WTC11 (cell line): ENCODE data around the gene PLK3.

Experiments
- NFE2L1 ChIP-seq: sonication (generic); formaldehyde crosslinking; IDR thresholded peaks from 2 replicates; pipeline ENCODE4 v1.8.1; 2023; ENCODE audit warnings: missing genetic modification reagents
- TF ChIP-seq, protein P1 (sequence below): sonication (generic); formaldehyde crosslinking; IDR thresholded peaks from 2 replicates; pipeline ENCODE4 v1.8.0; 2023; ENCODE audit warnings: mild to moderate bottlenecking, missing genetic modification reagents
- TF ChIP-seq, protein P2 (sequence below): sonication (generic); formaldehyde crosslinking; IDR thresholded peaks from 2 replicates; pipeline ENCODE4 v1.8.1; 2023; ENCODE audit warnings: mild to moderate bottlenecking, missing genetic modification reagents, moderate library complexity
- TF ChIP-seq, protein P3 (sequence below): fragments of 200-600 bp; IDR thresholded peaks from 2 replicates; pipeline ENCODE4 v1.8.0; 2022; ENCODE audit warnings: antibody characterized with exemption
- TF ChIP-seq, protein P4 (sequence below): sonication (generic); formaldehyde crosslinking; IDR thresholded peaks from 2 replicates; pipeline ENCODE4 v1.8.1; 2022; ENCODE audit warnings: mild to moderate bottlenecking, missing genetic modification reagents, moderate library complexity, borderline replicate concordance
- TF ChIP-seq, protein P5 (sequence below): sonication (generic); formaldehyde crosslinking; IDR thresholded peaks from 2 replicates; pipeline ENCODE4 v1.8.0; 2022; ENCODE audit warnings: mild to moderate bottlenecking, missing genetic modification reagents
- TF ChIP-seq, protein P6 (sequence below): sonication (generic); formaldehyde crosslinking; IDR thresholded peaks from 2 replicates; pipeline ENCODE4 v1.8.1; 2022; ENCODE audit warnings: low read depth, mild to moderate bottlenecking, moderate library complexity, missing genetic modification reagents, borderline replicate concordance

DNA sequence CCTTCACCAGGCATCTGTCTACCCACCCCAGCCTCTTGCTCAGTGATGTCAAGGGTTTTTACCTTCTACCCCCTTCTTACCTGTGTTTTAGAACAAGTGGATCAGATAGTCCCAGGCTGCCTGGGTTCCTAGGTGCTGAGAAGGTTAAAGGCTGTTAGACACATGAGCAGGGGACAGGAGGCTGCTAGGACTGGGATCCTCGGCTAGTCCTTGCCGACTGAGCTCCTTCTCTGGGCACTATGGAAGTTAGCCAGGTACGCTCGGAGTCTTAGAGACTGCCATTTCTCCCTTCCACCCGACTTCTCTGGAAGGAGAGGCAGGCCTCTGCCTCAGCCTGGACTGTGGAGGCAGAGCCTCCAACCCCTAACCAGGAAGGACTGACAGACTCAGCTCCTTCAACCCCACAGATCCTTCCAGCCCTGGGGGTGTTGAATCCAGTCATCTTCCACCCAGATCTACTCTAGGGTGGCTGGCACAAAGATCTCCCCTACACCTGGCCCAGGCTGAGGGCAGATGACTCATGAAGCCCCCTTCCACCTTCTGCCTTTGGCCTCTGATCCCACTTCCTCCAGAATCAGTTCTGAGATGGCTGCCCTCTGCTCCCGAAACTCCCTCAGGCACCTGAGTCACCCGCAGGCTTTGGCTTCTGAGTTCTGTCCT is 6.7 kb downstream of the PLK3 start, which contains the start of gene DYNLT4:
- TF ChIP-seq, protein P1, sequence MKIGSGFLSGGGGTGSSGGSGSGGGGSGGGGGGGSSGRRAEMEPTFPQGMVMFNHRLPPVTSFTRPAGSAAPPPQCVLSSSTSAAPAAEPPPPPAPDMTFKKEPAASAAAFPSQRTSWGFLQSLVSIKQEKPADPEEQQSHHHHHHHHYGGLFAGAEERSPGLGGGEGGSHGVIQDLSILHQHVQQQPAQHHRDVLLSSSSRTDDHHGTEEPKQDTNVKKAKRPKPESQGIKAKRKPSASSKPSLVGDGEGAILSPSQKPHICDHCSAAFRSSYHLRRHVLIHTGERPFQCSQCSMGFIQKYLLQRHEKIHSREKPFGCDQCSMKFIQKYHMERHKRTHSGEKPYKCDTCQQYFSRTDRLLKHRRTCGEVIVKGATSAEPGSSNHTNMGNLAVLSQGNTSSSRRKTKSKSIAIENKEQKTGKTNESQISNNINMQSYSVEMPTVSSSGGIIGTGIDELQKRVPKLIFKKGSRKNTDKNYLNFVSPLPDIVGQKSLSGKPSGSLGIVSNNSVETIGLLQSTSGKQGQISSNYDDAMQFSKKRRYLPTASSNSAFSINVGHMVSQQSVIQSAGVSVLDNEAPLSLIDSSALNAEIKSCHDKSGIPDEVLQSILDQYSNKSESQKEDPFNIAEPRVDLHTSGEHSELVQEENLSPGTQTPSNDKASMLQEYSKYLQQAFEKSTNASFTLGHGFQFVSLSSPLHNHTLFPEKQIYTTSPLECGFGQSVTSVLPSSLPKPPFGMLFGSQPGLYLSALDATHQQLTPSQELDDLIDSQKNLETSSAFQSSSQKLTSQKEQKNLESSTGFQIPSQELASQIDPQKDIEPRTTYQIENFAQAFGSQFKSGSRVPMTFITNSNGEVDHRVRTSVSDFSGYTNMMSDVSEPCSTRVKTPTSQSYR: no peak
- TF ChIP-seq, protein P2, sequence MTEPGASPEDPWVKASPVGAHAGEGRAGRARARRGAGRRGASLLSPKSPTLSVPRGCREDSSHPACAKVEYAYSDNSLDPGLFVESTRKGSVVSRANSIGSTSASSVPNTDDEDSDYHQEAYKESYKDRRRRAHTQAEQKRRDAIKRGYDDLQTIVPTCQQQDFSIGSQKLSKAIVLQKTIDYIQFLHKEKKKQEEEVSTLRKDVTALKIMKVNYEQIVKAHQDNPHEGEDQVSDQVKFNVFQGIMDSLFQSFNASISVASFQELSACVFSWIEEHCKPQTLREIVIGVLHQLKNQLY (CRISPR knock-in tag): no peak
- TF ChIP-seq, protein P3, sequence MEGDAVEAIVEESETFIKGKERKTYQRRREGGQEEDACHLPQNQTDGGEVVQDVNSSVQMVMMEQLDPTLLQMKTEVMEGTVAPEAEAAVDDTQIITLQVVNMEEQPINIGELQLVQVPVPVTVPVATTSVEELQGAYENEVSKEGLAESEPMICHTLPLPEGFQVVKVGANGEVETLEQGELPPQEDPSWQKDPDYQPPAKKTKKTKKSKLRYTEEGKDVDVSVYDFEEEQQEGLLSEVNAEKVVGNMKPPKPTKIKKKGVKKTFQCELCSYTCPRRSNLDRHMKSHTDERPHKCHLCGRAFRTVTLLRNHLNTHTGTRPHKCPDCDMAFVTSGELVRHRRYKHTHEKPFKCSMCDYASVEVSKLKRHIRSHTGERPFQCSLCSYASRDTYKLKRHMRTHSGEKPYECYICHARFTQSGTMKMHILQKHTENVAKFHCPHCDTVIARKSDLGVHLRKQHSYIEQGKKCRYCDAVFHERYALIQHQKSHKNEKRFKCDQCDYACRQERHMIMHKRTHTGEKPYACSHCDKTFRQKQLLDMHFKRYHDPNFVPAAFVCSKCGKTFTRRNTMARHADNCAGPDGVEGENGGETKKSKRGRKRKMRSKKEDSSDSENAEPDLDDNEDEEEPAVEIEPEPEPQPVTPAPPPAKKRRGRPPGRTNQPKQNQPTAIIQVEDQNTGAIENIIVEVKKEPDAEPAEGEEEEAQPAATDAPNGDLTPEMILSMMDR: no peak
- TF ChIP-seq, protein P4, sequence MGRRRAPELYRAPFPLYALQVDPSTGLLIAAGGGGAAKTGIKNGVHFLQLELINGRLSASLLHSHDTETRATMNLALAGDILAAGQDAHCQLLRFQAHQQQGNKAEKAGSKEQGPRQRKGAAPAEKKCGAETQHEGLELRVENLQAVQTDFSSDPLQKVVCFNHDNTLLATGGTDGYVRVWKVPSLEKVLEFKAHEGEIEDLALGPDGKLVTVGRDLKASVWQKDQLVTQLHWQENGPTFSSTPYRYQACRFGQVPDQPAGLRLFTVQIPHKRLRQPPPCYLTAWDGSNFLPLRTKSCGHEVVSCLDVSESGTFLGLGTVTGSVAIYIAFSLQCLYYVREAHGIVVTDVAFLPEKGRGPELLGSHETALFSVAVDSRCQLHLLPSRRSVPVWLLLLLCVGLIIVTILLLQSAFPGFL (CRISPR knock-in tag): no peak
- TF ChIP-seq, protein P5, sequence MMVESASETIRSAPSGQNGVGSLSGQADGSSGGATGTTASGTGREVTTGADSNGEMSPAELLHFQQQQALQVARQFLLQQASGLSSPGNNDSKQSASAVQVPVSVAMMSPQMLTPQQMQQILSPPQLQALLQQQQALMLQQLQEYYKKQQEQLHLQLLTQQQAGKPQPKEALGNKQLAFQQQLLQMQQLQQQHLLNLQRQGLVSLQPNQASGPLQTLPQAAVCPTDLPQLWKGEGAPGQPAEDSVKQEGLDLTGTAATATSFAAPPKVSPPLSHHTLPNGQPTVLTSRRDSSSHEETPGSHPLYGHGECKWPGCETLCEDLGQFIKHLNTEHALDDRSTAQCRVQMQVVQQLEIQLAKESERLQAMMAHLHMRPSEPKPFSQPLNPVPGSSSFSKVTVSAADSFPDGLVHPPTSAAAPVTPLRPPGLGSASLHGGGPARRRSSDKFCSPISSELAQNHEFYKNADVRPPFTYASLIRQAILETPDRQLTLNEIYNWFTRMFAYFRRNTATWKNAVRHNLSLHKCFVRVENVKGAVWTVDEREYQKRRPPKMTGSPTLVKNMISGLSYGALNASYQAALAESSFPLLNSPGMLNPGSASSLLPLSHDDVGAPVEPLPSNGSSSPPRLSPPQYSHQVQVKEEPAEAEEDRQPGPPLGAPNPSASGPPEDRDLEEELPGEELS (CRISPR knock-in tag): no peak
- TF ChIP-seq NFE2L1 (CRISPR knock-in tag): no peak
- TF ChIP-seq, protein P6, sequence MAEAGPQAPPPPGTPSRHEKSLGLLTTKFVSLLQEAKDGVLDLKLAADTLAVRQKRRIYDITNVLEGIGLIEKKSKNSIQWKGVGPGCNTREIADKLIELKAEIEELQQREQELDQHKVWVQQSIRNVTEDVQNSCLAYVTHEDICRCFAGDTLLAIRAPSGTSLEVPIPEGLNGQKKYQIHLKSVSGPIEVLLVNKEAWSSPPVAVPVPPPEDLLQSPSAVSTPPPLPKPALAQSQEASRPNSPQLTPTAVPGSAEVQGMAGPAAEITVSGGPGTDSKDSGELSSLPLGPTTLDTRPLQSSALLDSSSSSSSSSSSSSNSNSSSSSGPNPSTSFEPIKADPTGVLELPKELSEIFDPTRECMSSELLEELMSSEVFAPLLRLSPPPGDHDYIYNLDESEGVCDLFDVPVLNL (CRISPR knock-in tag): no peak
